ENCODE data around the gene TTYH3.

- TF ChIP-seq POLR2A (IDR thresholded peaks at IDR 0.05) (no peak), CTCF (IDR thresholded peaks at IDR 0.05) (no peak)
These were observed 29.9 kb upstream of the TTYH3 start for GRCh38 chr7:2601907-2602306.

All from right lobe of liver (tissue), 4 donors.